GM12801 (cell line): ENCODE data around the gene ARHGAP22.

Experiments used
- TF ChIP-seq, protein P1 (sequence below): IDR thresholded peaks from one replicate; pipeline ENCODE4 v1.5.1; 2011; ENCODE audit warnings: control low read depth; ENCODE audit not compliant: insufficient read length; ENCODE audit errors: extremely low read depth

Gene ARHGAP22

GRCh38 chr10:48439581-48440041 is 165.3 kb downstream of the ARHGAP22 start:
- TF ChIP-seq, protein P1, sequence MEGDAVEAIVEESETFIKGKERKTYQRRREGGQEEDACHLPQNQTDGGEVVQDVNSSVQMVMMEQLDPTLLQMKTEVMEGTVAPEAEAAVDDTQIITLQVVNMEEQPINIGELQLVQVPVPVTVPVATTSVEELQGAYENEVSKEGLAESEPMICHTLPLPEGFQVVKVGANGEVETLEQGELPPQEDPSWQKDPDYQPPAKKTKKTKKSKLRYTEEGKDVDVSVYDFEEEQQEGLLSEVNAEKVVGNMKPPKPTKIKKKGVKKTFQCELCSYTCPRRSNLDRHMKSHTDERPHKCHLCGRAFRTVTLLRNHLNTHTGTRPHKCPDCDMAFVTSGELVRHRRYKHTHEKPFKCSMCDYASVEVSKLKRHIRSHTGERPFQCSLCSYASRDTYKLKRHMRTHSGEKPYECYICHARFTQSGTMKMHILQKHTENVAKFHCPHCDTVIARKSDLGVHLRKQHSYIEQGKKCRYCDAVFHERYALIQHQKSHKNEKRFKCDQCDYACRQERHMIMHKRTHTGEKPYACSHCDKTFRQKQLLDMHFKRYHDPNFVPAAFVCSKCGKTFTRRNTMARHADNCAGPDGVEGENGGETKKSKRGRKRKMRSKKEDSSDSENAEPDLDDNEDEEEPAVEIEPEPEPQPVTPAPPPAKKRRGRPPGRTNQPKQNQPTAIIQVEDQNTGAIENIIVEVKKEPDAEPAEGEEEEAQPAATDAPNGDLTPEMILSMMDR: no peak

DNA sequence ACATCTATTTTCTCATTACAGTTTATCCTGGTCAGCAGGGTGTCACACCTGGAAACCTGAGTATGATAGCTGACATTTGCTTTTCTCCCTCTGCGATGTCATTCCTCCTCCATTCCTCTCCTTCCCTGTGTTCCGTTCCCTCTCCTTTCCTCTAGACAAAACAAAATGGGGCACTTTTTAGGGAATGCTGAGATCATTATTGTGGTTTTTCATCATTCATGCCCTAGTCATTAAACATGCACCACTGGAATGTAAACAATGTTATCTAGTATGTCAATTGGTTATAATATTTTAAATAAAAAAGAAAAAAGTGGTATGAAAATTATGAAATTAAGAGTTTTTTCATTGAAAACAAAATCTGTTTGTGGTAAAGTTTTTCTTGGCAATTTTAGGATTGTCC is 165.8 kb downstream of the ARHGAP22 start:
- TF ChIP-seq, protein P1: no peak

GRCh38 chr10:48437546-48437945 is 167.3 kb downstream of the ARHGAP22 start:
- TF ChIP-seq, protein P1: no peak

- TF ChIP-seq, protein P1: no peak
These were observed 173.0 kb downstream of the ARHGAP22 start for GRCh38 chr10:48431871-48432270.

DNA sequence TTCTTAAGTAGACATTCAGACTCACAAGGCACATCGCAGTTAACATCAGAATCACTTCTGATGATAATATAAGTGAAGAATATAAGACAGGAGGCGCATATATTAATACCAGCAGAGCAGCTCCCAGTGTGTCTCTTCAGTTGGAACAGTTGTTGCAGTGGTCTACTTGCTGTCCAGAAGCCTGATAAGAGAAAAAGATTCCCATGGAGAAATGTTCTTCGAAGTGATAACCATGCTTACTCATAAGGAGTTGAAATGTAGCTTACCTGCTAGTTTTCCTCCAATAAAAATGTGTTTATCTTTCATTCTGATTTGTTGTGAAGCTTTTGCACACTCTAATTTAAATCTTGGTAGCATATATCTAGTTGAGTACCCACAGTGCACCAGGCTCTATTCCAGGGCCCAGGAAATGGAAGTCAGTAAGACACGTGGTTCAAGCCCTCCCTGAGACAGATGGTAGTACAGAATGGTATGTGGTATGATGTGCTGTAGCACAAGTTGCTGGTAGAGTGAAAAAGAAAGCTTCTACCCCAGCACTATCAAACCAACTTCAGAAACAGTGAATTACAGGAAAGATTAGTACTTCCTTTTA is 174.4 kb downstream of the ARHGAP22 start:
- TF ChIP-seq, protein P1: no peak

DNA sequence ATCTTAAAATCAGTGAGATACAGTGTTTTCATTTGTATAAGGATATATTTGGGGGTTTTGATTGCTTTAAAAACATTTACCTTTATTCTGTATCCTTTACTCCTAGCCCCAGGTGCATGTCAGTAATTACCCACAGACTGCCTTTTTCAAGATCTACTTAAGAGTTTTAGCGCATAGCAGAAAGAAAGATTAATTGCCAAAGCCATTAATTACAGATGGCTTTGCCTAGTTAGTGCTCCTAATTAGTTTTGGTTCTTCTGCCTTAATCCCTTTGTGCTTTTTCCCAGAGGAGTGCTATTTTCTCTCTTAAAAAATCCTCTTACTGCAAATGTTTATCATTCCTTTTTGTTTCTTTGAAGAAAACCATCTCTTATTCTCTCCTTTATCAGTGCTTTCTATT is 175.6 kb downstream of the ARHGAP22 start:
- TF ChIP-seq, protein P1: no peak

DNA sequence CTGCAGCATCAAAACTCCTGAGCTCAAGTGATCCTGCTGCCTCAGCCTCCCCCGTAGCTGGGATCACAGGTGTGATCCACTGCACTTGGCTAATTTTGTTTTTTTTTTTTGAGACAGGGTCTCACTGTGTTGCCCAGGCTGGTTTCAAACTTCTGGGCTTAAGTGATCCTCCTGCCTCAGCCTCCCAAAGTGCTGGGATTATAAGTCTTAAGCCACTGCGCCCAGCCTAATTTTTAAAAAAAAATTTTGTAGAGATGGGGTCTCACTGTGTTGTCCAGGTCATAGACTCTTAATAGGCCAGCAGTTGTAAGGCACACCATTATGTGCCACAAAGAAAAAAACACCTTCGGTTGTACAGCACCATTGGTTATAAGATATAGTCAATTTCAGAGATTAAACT is 176.0 kb downstream of the ARHGAP22 start:
- TF ChIP-seq, protein P1: no peak

- TF ChIP-seq, protein P1: no peak
These were observed 181.0 kb downstream of the ARHGAP22 start for GRCh38 chr10:48423884-48424283.
